GM12878 (cell line): ENCODE data around the gene ROBO1. TPM values are rescaled to one million over a fixed set of nuclear protein-coding genes. Genes with fewer than 3 reads are reported as not detected.

Experiments
- ATAC-seq: fragments of 200-7000 bp; cut with Tn5 transposase; 3 replicates; pipeline ENCODE4 v1.9.1; 2020; ENCODE audit warnings: mild to moderate bottlenecking, moderate library complexity
- BruUV-seq: library from RNA; stranded (reverse); fragments of 400-500 nt; replicated peaks from 2 replicates; lab custom pipeline; 2021; lab: Mats Ljungman, UMichigan
- CTCF ChIA-PET: fragments of 300-600 bp; sonication (Branson Sonifier 250); formaldehyde crosslinking; extraction: SDS; loops from one replicate; lab custom pipeline; 2021; ENCODE audit warnings: inconsistent platforms; lab: Yijun Ruan, JAX
- POLR2A ChIA-PET: fragments of 350-600 bp; formaldehyde crosslinking; extraction: SDS; loops from one replicate; lab custom pipeline; 2021; ENCODE audit warnings: inconsistent platforms; lab: Charles Lee
- RAD21 ChIA-PET: fragments of 300-600 bp; sonication (Branson Sonifier 250); formaldehyde crosslinking; loops from one replicate; lab custom pipeline; 2023; ENCODE audit warnings: antibody characterized with exemption; ENCODE audit not compliant: unreplicated experiment; lab: Charles Lee
- SMC1A ChIA-PET: fragments of 300-600 bp; sonication (Branson Sonifier 250); formaldehyde crosslinking; loops from one replicate; lab custom pipeline; 2023; ENCODE audit not compliant: unreplicated experiment, uncharacterized antibody; lab: Charles Lee
- DNase-seq: peaks from one replicate; pipeline ENCODE4 v3.0.0-alpha.2; 2011; ENCODE audit warnings: low read depth, low spot score
- FAIRE-seq: peaks from 3 replicates; lab custom pipeline; 2011; peaks lifted over from hg19 to GRCh38; lab: Jason Lieb, UNC
- H2AFZ ChIP-seq: 2 replicates; pipeline ENCODE4 v1.6.0; 2011; ENCODE audit warnings: low read depth, low read length, control low read depth; ENCODE audit not compliant: control insufficient read depth
- H3K27ac ChIP-seq: 2 replicates; pipeline ENCODE4 v1.5.1; 2011; ENCODE audit warnings: control low read depth; ENCODE audit not compliant: control insufficient read depth, insufficient read depth
- H3K27me3 ChIP-seq, 2 experiments: replicated peaks in 1 of 2; 2 replicates each; pipeline versions ENCODE4 v1.6.0 to v1.6.1; 2011; ENCODE audit warnings: low read length in 1 of 2; ENCODE audit not compliant: control insufficient read depth in 2 of 2, insufficient read depth in 2 of 2
- H3K36me3 ChIP-seq, 2 experiments: 2 replicates each; pipeline ENCODE4 v1.5.1; 2011; ENCODE audit warnings: low read length in 1 of 2; ENCODE audit not compliant: control insufficient read depth in 2 of 2, insufficient read depth in 2 of 2
- H3K4me1 ChIP-seq: 2 replicates; pipeline ENCODE4 v1.6.1; 2011; ENCODE audit warnings: mild to moderate bottlenecking, low read length, moderate library complexity, mixed read lengths; ENCODE audit not compliant: control insufficient read depth, insufficient read depth
- H3K4me2 ChIP-seq: 2 replicates; pipeline ENCODE4 v1.6.0; 2011; ENCODE audit warnings: control low read depth; ENCODE audit not compliant: control insufficient read depth, insufficient read depth
- H3K4me3 ChIP-seq: fragments of 200-600 bp; sonication (generic); 2 replicates; pipeline ENCODE4 v1.5.1; 2016
- H3K79me2 ChIP-seq: 2 replicates; pipeline ENCODE4 v1.6.0; 2011; ENCODE audit warnings: low read length; ENCODE audit not compliant: control insufficient read depth, insufficient read depth
- H3K9ac ChIP-seq: 2 replicates; pipeline ENCODE4 v1.8.0; 2011; ENCODE audit warnings: low read length, control low read depth, mixed read lengths; ENCODE audit not compliant: control insufficient read depth, insufficient read depth
- H3K9me3 ChIP-seq: replicated peaks from 3 replicates; pipeline ENCODE4 v1.5.1; 2011; ENCODE audit warnings: mild to moderate bottlenecking, low read length; ENCODE audit not compliant: control insufficient read depth, insufficient read depth
- H4K20me1 ChIP-seq: 2 replicates; pipeline ENCODE4 v1.6.0; 2011; ENCODE audit not compliant: control insufficient read depth, insufficient read depth
- BHLHE40 ChIP-seq, 2 experiments: fragments of 450-650 bp in 1 of 2; IDR thresholded peaks; 2 replicates each; pipeline ENCODE4 v1.6.1; 2011 to 2017; ENCODE audit warnings: low read depth in 2 of 2, borderline replicate concordance in 1 of 2, improper control_type of control experiment in 1 of 2, low read length in 1 of 2, mild to moderate bottlenecking in 1 of 2
- BMI1 ChIP-seq: fragments of 450-650 bp; IDR thresholded peaks from 2 replicates; pipeline ENCODE4 v1.6.1; 2016; ENCODE audit warnings: mild to moderate bottlenecking, moderate library complexity, borderline replicate concordance
- CHD2 ChIP-seq: IDR thresholded peaks from 2 replicates; pipeline ENCODE4 v1.6.1; 2011; ENCODE audit warnings: low read depth, low read length, improper control_type of control experiment, borderline replicate concordance
- HDGF ChIP-seq: fragments of 450-650 bp; IDR thresholded peaks from 2 replicates; pipeline ENCODE4 v1.6.1; 2016; ENCODE audit warnings: antibody characterized with exemption
- MTA3 ChIP-seq: IDR thresholded peaks from 2 replicates; pipeline ENCODE4 v1.6.1; 2012; ENCODE audit warnings: low read length, inconsistent platforms, borderline replicate concordance
- NR2F1 ChIP-seq: fragments of 450-650 bp; conservative IDR thresholded peaks from 2 replicates; pipeline ENCODE4 v1.6.1; 2017; ENCODE audit warnings: mild to moderate bottlenecking
- POLR2AphosphoS2 ChIP-seq: IDR thresholded peaks from 2 replicates; pipeline ENCODE4 v1.6.1; 2011; ENCODE audit warnings: low read depth, mild to moderate bottlenecking, low read length, improper control_type of control experiment, moderate library complexity
- POLR2AphosphoS5 ChIP-seq: IDR thresholded peaks from 2 replicates; pipeline ENCODE4 v1.6.1; 2011; ENCODE audit warnings: mild to moderate bottlenecking, low read length, inconsistent platforms
- RB1 ChIP-seq: fragments of 450-650 bp; formaldehyde crosslinking; IDR thresholded peaks from 2 replicates; pipeline ENCODE4 v1.6.1; 2017; ENCODE audit warnings: mild to moderate bottlenecking, borderline replicate concordance
- SREBF2 ChIP-seq: IDR thresholded peaks from 2 replicates; pipeline ENCODE4 v1.6.1; 2012; ENCODE audit warnings: mild to moderate bottlenecking, low read length
- SUZ12 ChIP-seq: fragments of 200-600 bp; sonication (generic); IDR thresholded peaks from one replicate; pipeline ENCODE4 v1.6.1; 2018; ENCODE audit warnings: antibody characterized with exemption, mild to moderate bottlenecking; ENCODE audit not compliant: unreplicated experiment
- TAF1 ChIP-seq: IDR thresholded peaks from 2 replicates; pipeline ENCODE4 v1.6.1; 2011; ENCODE audit warnings: mild to moderate bottlenecking, low read depth, low read length, borderline replicate concordance
- TCF3 ChIP-seq: IDR thresholded peaks from 2 replicates; pipeline ENCODE4 v1.6.1; 2012; ENCODE audit warnings: low read depth, mild to moderate bottlenecking, low read length, borderline replicate concordance; ENCODE audit not compliant: insufficient read depth
- ZNF274 ChIP-seq: IDR thresholded peaks from one replicate; pipeline ENCODE4 v1.8.0; 2011; ENCODE audit not compliant: insufficient read length, insufficient read depth
- in situ Hi-C: fragments of 300-500 bp; cut with MboI; formaldehyde crosslinking; loops from 9 replicates; pipeline ENCODE4 v1.14.3; 2018; ENCODE audit warnings: mixed read lengths
- intact Hi-C: fragments of 100-400 bp; cut with micrococcal nuclease; formaldehyde crosslinking; loops from one replicate; pipeline ENCODE4 v1.14.2; 2022; ENCODE audit not compliant: unreplicated experiment
- polyA plus RNA-seq, 11 experiments: library from polyadenylated mRNA; depleted of rRNA in 4 of 11; unstranded in 6 of 11; stranded (reverse) in 5 of 11; fragments of >200 nt; fragmentation: Nextera tagmentation in 4 of 11; fragmentation: Illumina TruSeq in 1 of 11; extraction: Ambion mirVana in 4 of 11; extraction: Trizol in 1 of 11; gene quantifications; 1 replicate in 1 of 11; 2 replicates in 10 of 11; pipeline versions ENCODE4 v1.2.1 to v1.2.3, GENCODE V29; 2011 to 2016; ENCODE audit warnings: inconsistent platforms in 2 of 11, missing spikeins in 2 of 11, low read depth in 1 of 11
- total RNA-seq, 4 experiments: library from RNA; depleted of rRNA in 3 of 4; stranded (reverse); fragments of >200 nt in 3 of 4; fragmentation: Illumina TruSeq in 1 of 4; extraction: Trizol in 1 of 4; gene quantifications; 2 replicates each; pipeline versions ENCODE4 v1.2.1 to v1.2.3, GENCODE V29; 2013 to 2021
- TF ChIP-seq, protein P1 (sequence below): IDR thresholded peaks from 2 replicates; pipeline ENCODE4 v1.6.1; 2012; ENCODE audit warnings: mild to moderate bottlenecking, low read depth, low read length
- TF ChIP-seq, protein P2 (sequence below): fragments of 450-650 bp; IDR thresholded peaks from 2 replicates; pipeline ENCODE4 v1.6.1; 2014; ENCODE audit warnings: mild to moderate bottlenecking
- TF ChIP-seq, protein P3 (sequence below): fragments of 450-650 bp; IDR thresholded peaks from 2 replicates; pipeline ENCODE4 v1.6.1; 2016; ENCODE audit warnings: mild to moderate bottlenecking

Gene ROBO1
- total and polyA plus RNA-seq, 10 of the 15 experiments (the other 5 are each of a cell fraction or from before 2014, with no cell fraction given): 0.29 to 46.5 (median 1.2) TPM

DNA sequence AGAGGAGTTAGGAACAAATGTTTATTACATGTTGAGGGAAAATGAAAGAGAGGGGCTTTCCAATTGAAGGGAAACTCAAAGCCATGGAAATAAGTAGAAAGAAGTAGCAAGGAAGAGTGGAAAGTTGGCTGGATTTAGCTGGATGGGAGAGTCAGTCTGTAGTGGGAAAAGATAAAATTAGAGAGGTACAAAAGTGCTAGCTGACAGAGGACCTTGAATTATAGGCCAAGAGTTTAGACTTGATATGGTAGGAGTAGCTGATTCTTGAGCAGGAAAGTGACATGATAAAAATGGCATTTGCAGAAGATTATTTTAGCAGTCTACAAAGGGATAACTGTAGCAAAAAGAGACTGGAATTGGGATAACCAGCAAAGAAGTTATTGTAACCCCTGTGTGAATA, 425.8 kb downstream of the ROBO1 start:
- Histone ChIP-seq H3K27me3 (no peaks in the 10 kb centered on the region; a peak in 1 of 4 replicates), H3K9ac (no peak overlapping the region), H3K9me3 (no peaks in the 10 kb centered on the region), H2AFZ (no peak overlapping the region), H3K36me3 (no peaks in the 10 kb centered on the region), H3K4me2 (no peak overlapping the region), H3K27ac (no peak overlapping the region), H3K79me2 (no peaks in the 10 kb centered on the region), H3K4me3 (no peak overlapping the region), H3K4me1 (no peaks in the 10 kb centered on the region), H4K20me1 (no peaks in the 10 kb centered on the region)
- RAD21 ChIA-PET: no interaction called here
- intact Hi-C loops (no loop called here), in situ Hi-C loops (no loop called here)
- FAIRE-seq (no peak), DNase-seq (no peak), ATAC-seq (no peak)
- no TSS peak for BruUV-seq
- SMC1A ChIA-PET: interaction anchor here (1.3 kb wide), 1 partner anchor 15 kb away, joined by 3 read pairs; no protein-coding TSS in a partner anchor
- no peak for TF ChIP-seq SUZ12
- no peak for TF ChIP-seq BMI1
- TF ChIP-seq BHLHE40 (IDR thresholded peaks at IDR 0.05; ENCODE audit: borderline replicate concordance in 1 of 2, low read depth in 2 of 2, low read length in 1 of 2): no peak
- TF ChIP-seq MTA3: no peak
- TF ChIP-seq, protein P1, sequence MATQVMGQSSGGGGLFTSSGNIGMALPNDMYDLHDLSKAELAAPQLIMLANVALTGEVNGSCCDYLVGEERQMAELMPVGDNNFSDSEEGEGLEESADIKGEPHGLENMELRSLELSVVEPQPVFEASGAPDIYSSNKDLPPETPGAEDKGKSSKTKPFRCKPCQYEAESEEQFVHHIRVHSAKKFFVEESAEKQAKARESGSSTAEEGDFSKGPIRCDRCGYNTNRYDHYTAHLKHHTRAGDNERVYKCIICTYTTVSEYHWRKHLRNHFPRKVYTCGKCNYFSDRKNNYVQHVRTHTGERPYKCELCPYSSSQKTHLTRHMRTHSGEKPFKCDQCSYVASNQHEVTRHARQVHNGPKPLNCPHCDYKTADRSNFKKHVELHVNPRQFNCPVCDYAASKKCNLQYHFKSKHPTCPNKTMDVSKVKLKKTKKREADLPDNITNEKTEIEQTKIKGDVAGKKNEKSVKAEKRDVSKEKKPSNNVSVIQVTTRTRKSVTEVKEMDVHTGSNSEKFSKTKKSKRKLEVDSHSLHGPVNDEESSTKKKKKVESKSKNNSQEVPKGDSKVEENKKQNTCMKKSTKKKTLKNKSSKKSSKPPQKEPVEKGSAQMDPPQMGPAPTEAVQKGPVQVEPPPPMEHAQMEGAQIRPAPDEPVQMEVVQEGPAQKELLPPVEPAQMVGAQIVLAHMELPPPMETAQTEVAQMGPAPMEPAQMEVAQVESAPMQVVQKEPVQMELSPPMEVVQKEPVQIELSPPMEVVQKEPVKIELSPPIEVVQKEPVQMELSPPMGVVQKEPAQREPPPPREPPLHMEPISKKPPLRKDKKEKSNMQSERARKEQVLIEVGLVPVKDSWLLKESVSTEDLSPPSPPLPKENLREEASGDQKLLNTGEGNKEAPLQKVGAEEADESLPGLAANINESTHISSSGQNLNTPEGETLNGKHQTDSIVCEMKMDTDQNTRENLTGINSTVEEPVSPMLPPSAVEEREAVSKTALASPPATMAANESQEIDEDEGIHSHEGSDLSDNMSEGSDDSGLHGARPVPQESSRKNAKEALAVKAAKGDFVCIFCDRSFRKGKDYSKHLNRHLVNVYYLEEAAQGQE: no peak
- TF ChIP-seq NR2F1: no peak
- no peak for TF ChIP-seq TAF1
- no peak for TF ChIP-seq TCF3
- no peak for TF ChIP-seq ZNF274
- no peak for TF ChIP-seq POLR2AphosphoS2
- TF ChIP-seq HDGF: no peak
- TF ChIP-seq SREBF2: no peak
- no peak for TF ChIP-seq CHD2
- TF ChIP-seq, protein P2, sequence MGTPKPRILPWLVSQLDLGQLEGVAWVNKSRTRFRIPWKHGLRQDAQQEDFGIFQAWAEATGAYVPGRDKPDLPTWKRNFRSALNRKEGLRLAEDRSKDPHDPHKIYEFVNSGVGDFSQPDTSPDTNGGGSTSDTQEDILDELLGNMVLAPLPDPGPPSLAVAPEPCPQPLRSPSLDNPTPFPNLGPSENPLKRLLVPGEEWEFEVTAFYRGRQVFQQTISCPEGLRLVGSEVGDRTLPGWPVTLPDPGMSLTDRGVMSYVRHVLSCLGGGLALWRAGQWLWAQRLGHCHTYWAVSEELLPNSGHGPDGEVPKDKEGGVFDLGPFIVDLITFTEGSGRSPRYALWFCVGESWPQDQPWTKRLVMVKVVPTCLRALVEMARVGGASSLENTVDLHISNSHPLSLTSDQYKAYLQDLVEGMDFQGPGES: no peak
- TF ChIP-seq POLR2AphosphoS5: no peak
- TF ChIP-seq RB1: no peak
- TF ChIP-seq, protein P3, sequence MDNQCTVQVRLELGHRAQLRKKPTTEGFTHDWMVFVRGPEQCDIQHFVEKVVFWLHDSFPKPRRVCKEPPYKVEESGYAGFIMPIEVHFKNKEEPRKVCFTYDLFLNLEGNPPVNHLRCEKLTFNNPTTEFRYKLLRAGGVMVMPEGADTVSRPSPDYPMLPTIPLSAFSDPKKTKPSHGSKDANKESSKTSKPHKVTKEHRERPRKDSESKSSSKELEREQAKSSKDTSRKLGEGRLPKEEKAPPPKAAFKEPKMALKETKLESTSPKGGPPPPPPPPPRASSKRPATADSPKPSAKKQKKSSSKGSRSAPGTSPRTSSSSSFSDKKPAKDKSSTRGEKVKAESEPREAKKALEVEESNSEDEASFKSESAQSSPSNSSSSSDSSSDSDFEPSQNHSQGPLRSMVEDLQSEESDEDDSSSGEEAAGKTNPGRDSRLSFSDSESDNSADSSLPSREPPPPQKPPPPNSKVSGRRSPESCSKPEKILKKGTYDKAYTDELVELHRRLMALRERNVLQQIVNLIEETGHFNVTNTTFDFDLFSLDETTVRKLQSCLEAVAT: no peak
- POLR2A ChIA-PET: no interaction called here
- CTCF ChIA-PET: interaction anchor here (1.2 to 1.8 kb wide), 2 partner anchors 20 to 257 kb away, joined by 3 to 9 read pairs; no protein-coding TSS in a partner anchor
